HUES48 (cell line): ENCODE measurements around the gene ADAM12.

Experiments
- H3K27ac ChIP-seq: one replicate; pipeline ENCODE4 v1.7.0; 2013; ENCODE audit warnings: low read depth, low read length, inconsistent platforms
- H3K27me3 ChIP-seq: 2 replicates; pipeline ENCODE4 v1.6.1; 2013; ENCODE audit warnings: mild to moderate bottlenecking, low read length; ENCODE audit not compliant: control insufficient read depth, insufficient read depth
- H3K36me3 ChIP-seq: 2 replicates; pipeline ENCODE4 v1.6.1; 2013; ENCODE audit warnings: low read length; ENCODE audit not compliant: control insufficient read depth, insufficient read depth
- H3K4me1 ChIP-seq: 2 replicates; pipeline ENCODE4 v1.6.1; 2013; ENCODE audit warnings: mild to moderate bottlenecking, low read length; ENCODE audit not compliant: control insufficient read depth, insufficient read depth
- H3K4me3 ChIP-seq: 2 replicates; pipeline ENCODE4 v1.5.1; 2013; ENCODE audit warnings: mild to moderate bottlenecking, low read depth, low read length
- H3K9ac ChIP-seq: 2 replicates; pipeline ENCODE4 v1.6.1; 2013; ENCODE audit warnings: mild to moderate bottlenecking, low read depth, low read length, moderate library complexity
- H3K9me3 ChIP-seq: 2 replicates; pipeline ENCODE4 v1.6.1; 2013; ENCODE audit warnings: low read length; ENCODE audit not compliant: control insufficient read depth, insufficient read depth

The ADAM12 gene

GRCh38 chr10:126402721-126403695 is 14.7 kb upstream of the ADAM12 start:
- Histone ChIP-seq H3K9me3 (no peaks in the 10 kb centered on the region), H3K9ac (no peak overlapping the region), H3K4me3 (no peak overlapping the region), H3K4me1 (peaks cover 5% of the 10 kb centered on the region; the same call in 1 of the 2 replicates), H3K36me3 (no peaks in the 10 kb centered on the region), H3K27me3 (no peaks in the 10 kb centered on the region), H3K27ac (no peak overlapping the region)

DNA sequence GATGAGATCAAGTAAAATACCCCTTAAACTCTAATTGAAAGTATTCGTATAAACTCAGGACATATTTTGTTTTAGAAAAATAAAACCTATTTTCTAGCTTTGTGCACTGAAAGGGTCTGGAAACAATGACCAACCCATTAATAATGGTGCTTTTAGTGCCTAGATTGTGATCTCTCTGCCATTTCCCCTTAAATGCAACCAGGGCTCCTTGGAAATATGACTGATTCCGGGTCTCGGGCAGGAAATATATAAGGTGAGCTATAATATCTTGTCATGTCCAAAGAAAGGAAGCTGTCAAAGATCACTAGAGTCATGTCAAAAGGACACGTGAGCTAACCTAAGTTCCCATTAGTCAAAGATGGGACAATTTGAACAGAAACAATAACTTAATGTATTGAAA is 12.4 kb upstream of the ADAM12 start:
- H3K9ac ChIP-seq, result no peak overlapping the region
- no peaks in the 10 kb centered on the region for H3K36me3 ChIP-seq
- no peaks in the 10 kb centered on the region for H3K9me3 ChIP-seq
- H3K4me3 ChIP-seq, result no peak overlapping the region
- no peak overlapping the region for H3K27ac ChIP-seq
- H3K27me3 ChIP-seq, result no peaks in the 10 kb centered on the region
- H3K4me1 ChIP-seq, result peaks cover 11% of the 10 kb centered on the region; the same call in 1 of the 2 replicates

DNA sequence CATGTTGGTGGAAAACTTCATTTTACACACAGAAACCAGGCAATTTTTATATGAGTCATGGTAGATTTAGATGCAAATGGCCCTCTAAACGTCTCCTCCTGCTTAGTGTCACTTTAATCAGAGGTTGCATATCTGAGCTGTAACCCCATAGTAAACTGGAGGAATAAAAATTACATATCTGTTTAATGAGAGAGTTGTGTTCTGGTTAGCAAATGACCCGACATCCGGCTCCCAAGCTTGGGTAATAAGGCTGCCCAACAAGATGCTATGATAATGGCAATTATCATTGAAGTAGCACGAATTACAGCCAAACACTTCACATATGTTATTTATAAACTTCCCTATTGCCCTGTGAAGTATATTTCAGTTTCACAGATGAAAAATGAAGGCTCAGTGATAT is 10.6 kb upstream of the ADAM12 start:
- no peaks in the 10 kb centered on the region for H3K27me3 ChIP-seq
- no peak overlapping the region for H3K27ac ChIP-seq
- H3K4me3 ChIP-seq, result no peak overlapping the region
- no peaks in the 10 kb centered on the region for H3K9me3 ChIP-seq
- H3K9ac ChIP-seq, result no peak overlapping the region
- H3K36me3 ChIP-seq, result no peaks in the 10 kb centered on the region
- H3K4me1 ChIP-seq, result peaks cover 11% of the 10 kb centered on the region; the same call in 1 of the 2 replicates

DNA sequence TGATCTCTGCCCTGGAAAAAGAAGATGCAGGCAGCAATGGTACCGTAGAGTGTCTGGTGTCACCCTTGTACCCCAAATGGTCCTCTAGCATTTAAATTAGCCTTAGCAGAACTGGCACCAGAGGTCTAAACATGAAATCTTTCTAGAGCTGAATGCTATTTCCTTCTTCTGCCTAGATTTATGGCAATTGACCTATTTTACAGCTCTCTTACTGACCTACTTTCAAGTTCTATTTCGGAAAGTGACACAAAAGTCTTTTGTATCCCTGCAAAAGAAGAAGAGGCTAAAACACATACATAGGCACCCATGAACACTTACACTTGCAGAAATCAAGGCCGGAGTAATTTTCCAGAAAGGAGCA is 10.1 kb upstream of the ADAM12 start:
- Histone ChIP-seq H3K27ac (no peak overlapping the region), H3K9me3 (no peaks in the 10 kb centered on the region), H3K27me3 (no peaks in the 10 kb centered on the region), H3K4me1 (peaks cover 11% of the 10 kb centered on the region; the same call in 1 of the 2 replicates), H3K36me3 (no peaks in the 10 kb centered on the region), H3K9ac (no peak overlapping the region), H3K4me3 (no peak overlapping the region)

- H3K4me1 ChIP-seq, result peaks cover 11% of the 10 kb centered on the region; the same call in 1 of the 2 replicates
- H3K27me3 ChIP-seq, result no peaks in the 10 kb centered on the region
- H3K9ac ChIP-seq, result no peak overlapping the region
- H3K36me3 ChIP-seq, result no peaks in the 10 kb centered on the region
- no peak overlapping the region for H3K27ac ChIP-seq
- no peaks in the 10 kb centered on the region for H3K9me3 ChIP-seq
- no peak overlapping the region for H3K4me3 ChIP-seq
These were observed 9.5 kb upstream of the ADAM12 start for GRCh38 chr10:126397640-126398382.

GRCh38 chr10:126397156-126397555 is 8.9 kb upstream of the ADAM12 start:
- Histone ChIP-seq H3K36me3 (no peaks in the 10 kb centered on the region), H3K4me3 (no peak overlapping the region), H3K4me1 (peaks cover 11% of the 10 kb centered on the region; the same call in 1 of the 2 replicates), H3K9ac (no peak overlapping the region), H3K27ac (no peak overlapping the region), H3K27me3 (no peaks in the 10 kb centered on the region), H3K9me3 (no peaks in the 10 kb centered on the region)

DNA sequence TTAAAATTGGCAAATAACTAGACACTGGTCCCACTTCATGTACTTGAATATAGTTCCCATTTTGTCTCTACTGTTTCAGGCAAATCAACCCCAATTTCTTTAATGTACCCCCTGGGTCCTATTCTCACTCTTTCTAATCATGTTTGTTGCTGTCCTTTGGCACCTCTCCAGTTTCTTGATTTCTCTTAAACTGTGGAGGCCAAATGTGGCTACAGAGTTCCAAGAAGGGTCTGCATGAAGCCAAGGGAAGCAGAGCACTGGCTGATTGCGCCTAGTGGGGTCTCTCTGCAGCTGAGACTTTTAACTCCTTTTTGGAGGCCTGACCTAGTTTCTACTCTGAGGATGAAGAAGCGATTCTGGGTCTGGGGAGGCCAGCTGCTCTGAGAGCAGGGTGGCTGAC is 6.7 kb upstream of the ADAM12 start:
- no peak overlapping the region for H3K9ac ChIP-seq
- no peaks in the 10 kb centered on the region for H3K36me3 ChIP-seq
- no peaks in the 10 kb centered on the region for H3K9me3 ChIP-seq
- no peak overlapping the region for H3K4me3 ChIP-seq
- H3K4me1 ChIP-seq, result peaks cover 11% of the 10 kb centered on the region; the same call in 1 of the 2 replicates
- no peak overlapping the region for H3K27ac ChIP-seq
- H3K27me3 ChIP-seq, result peaks cover 5% of the 10 kb centered on the region; the same call in 1 of the 2 replicates

- Histone ChIP-seq H3K9ac (no peak overlapping the region), H3K4me1 (peaks cover 10% of the 10 kb centered on the region), H3K36me3 (no peaks in the 10 kb centered on the region), H3K4me3 (no peak overlapping the region), H3K27ac (no peak overlapping the region), H3K9me3 (no peaks in the 10 kb centered on the region), H3K27me3 (peaks cover 23% of the 10 kb centered on the region)
These were observed 4.8 kb upstream of the ADAM12 start for GRCh38 chr10:126393076-126393475.

DNA sequence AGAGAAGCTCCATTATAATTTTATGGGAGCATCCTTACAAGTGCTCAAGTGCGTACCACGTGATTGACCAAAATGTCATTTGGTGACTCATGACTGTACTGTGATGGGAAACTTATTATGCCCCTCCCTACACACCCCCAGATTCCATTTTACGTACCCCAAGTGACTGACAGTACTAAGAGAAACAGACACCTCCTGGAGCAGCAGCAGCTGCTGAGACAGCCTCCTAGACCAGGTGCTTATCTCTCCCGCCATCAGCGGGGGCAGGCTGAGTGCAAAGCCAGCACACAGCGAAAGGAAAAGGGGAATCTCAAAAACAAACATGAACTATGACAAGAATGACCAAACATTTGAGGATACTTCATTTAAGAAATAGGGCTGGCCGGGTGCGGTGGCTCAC is 4.2 kb upstream of the ADAM12 start:
- H3K4me1 ChIP-seq, result peaks cover 4% of the 10 kb centered on the region; the same call in 1 of the 2 replicates
- H3K27ac ChIP-seq, result no peak overlapping the region
- no peaks in the 10 kb centered on the region for H3K36me3 ChIP-seq
- H3K9me3 ChIP-seq, result no peaks in the 10 kb centered on the region
- peaks cover 29% of the 10 kb centered on the region for H3K27me3 ChIP-seq
- no peak overlapping the region for H3K4me3 ChIP-seq
- H3K9ac ChIP-seq, result no peak overlapping the region

GRCh38 chr10:126392068-126392467 is 3.8 kb upstream of the ADAM12 start:
- no peak overlapping the region for H3K9ac ChIP-seq
- H3K4me3 ChIP-seq, result no peak overlapping the region
- no peak overlapping the region for H3K27ac ChIP-seq
- H3K9me3 ChIP-seq, result no peaks in the 10 kb centered on the region
- peaks cover 4% of the 10 kb centered on the region; the same call in 1 of the 2 replicates for H3K4me1 ChIP-seq
- H3K27me3 ChIP-seq, result peaks cover 33% of the 10 kb centered on the region
- H3K36me3 ChIP-seq, result no peaks in the 10 kb centered on the region
